Activated T-cell treated with anti-CD3 and anti-CD28 coated beads, Interleukin-2, amount 50 U/mL, for 24 hours (primary cell): Measurements from ENCODE around the gene XRN2.

Experiments
- DNase-seq: peaks from one replicate; pipeline ENCODE4 v3.0.0-alpha.2; 2020
- H3K27ac Mint-ChIP-seq: 2 replicates; pipeline ENCODE4 v1.8.0; 2020; ENCODE audit warnings: mild to moderate bottlenecking, mixed read lengths
- H3K27me3 Mint-ChIP-seq: 2 replicates; pipeline ENCODE4 v1.8.0; 2020; ENCODE audit warnings: mixed read lengths
- H3K36me3 Mint-ChIP-seq: 2 replicates; pipeline ENCODE4 v1.8.0; 2020; ENCODE audit warnings: low read depth, mixed read lengths
- H3K4me1 Mint-ChIP-seq: 2 replicates; pipeline ENCODE4 v1.8.0; 2020; ENCODE audit warnings: low read depth, mixed read lengths
- H3K4me3 Mint-ChIP-seq: 2 replicates; pipeline ENCODE4 v1.8.0; 2020; ENCODE audit warnings: mild to moderate bottlenecking, moderate library complexity, mixed read lengths
- H3K9me3 Mint-ChIP-seq: 2 replicates; pipeline ENCODE4 v1.8.0; 2020; ENCODE audit warnings: mixed read lengths

Gene XRN2

DNA sequence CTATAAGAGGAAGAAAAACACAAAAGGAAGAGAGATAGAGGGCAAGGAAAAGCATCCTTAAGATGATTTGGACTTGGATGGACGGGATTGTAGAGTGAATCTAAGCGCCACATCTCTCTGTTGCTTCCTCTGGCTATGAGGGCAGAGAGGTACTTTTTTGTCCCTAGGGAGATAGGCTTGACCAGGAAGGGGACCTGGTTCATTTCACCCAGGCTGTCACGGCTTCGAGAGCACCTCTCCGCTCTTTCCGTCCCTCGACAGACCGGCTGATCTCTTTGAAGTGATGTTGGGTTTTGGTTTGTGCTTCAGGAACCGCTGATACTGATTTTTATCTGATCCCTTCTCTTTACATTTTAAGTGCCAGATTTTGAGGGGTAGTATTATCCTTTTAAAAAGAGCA is 74.6 kb downstream of the XRN2 start:
- no peaks in the 10 kb centered on the region for H3K9me3 Mint-ChIP-seq
- no peak overlapping the region for H3K27ac Mint-ChIP-seq
- peaks cover 83% of the 10 kb centered on the region for H3K36me3 Mint-ChIP-seq
- H3K4me3 Mint-ChIP-seq: no peak overlapping the region
- peaks cover 9% of the 10 kb centered on the region for H3K4me1 Mint-ChIP-seq
- H3K27me3 Mint-ChIP-seq: no peaks in the 10 kb centered on the region
- no peak for DNase-seq

DNA sequence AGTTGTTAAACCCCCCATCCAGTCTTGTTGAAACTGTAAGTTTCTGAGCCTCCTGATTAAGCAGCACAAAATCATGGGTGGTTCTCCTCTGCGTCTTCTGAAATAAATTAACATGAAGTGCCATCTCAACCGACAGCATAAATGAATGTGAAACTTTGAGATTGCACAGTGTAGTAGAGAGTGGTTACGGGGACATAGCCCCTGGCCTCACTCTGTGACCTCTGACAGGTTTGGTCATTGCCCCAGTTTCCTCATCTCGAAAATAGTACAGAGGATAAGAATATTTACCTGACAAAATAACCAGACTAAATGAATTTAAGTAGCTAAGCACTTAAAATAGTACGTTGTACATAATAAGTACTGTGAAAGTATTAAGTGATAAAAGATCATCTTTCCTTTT is 75.1 kb downstream of the XRN2 start:
- Mint-ChIP-seq H3K4me3 (no peak overlapping the region), H3K27me3 (no peaks in the 10 kb centered on the region), H3K9me3 (no peaks in the 10 kb centered on the region), H3K27ac (no peak overlapping the region), H3K36me3 (peaks cover 83% of the 10 kb centered on the region), H3K4me1 (peaks cover 9% of the 10 kb centered on the region)
- no peak for DNase-seq

DNA sequence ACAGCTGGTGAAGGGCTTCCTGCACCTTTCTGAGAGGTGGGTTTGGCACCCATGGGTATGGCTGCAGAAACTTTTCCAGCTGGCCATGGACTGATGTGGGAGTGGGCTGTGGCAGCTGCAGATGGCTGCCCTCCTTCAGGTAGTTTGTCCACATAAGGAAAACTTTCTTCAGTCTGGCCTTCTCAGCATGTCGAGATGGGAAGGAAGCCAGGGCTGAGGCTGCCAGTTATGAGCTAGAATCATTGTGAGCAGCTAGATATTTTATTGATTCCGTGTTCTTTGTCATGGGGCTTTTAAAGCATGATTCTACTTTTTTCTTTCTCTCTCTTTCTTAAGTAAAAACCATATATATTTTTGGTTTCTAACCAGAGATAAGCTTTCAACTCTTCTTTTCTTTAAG is 77.6 kb downstream of the XRN2 start:
- peaks cover 8% of the 10 kb centered on the region for H3K4me1 Mint-ChIP-seq
- H3K27ac Mint-ChIP-seq: no peak overlapping the region
- H3K9me3 Mint-ChIP-seq: no peaks in the 10 kb centered on the region
- peaks cover 91% of the 10 kb centered on the region for H3K36me3 Mint-ChIP-seq
- H3K4me3 Mint-ChIP-seq: no peak overlapping the region
- DNase-seq: no peak
- no peaks in the 10 kb centered on the region for H3K27me3 Mint-ChIP-seq

GRCh38 chr20:21381619-21382018 is 78.5 kb downstream of the XRN2 start:
- H3K27me3 Mint-ChIP-seq: no peaks in the 10 kb centered on the region
- H3K36me3 Mint-ChIP-seq: peaks cover 94% of the 10 kb centered on the region

GRCh38 chr20:21384308-21384892 is 81.3 kb downstream of the XRN2 start:
- no peak for DNase-seq
- Mint-ChIP-seq H3K4me1 (no peaks in the 10 kb centered on the region), H3K9me3 (no peaks in the 10 kb centered on the region), H3K27ac (no peak overlapping the region), H3K36me3 (peaks cover 93% of the 10 kb centered on the region), H3K27me3 (no peaks in the 10 kb centered on the region), H3K4me3 (no peak overlapping the region)

More at GRCh38 chr20:21381619-21382018, 78.5 kb downstream of the XRN2 start:
- no peak for DNase-seq
- no peaks in the 10 kb centered on the region for H3K9me3 Mint-ChIP-seq
- no peak overlapping the region for H3K27ac Mint-ChIP-seq
- H3K4me3 Mint-ChIP-seq: no peak overlapping the region
- peaks cover 8% of the 10 kb centered on the region for H3K4me1 Mint-ChIP-seq

- no peaks in the 10 kb centered on the region for H3K9me3 Mint-ChIP-seq
- no peak overlapping the region for H3K4me3 Mint-ChIP-seq
- no peak for DNase-seq
- H3K27me3 Mint-ChIP-seq: peaks cover 10% of the 10 kb centered on the region
- peaks cover 90% of the 10 kb centered on the region for H3K36me3 Mint-ChIP-seq
- no peak overlapping the region for H3K27ac Mint-ChIP-seq
- H3K4me1 Mint-ChIP-seq: peaks cover 3% of the 10 kb centered on the region
These were observed 83.0 kb downstream of the XRN2 start for GRCh38 chr20:21386111-21386510.

DNA sequence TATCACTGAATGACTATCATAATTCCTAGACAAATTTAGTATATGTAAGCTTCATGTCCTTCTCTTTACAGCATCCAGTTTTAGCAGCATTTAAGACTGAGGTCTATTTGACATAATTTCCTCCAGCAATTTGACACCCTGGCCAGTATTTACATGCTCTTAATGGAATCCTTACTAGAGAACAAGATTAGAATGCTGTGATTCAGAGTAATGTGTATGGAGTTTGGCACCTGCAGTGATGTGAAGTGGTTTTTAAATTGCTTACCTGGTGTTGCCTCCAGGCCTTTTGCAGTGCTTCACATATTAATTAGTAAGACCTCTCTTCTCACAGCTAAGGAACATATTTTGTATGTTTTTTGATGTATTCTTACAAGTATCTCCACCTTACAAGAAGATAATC is 84.4 kb downstream of the XRN2 start:
- H3K4me3 Mint-ChIP-seq: no peak overlapping the region
- peaks cover 83% of the 10 kb centered on the region for H3K36me3 Mint-ChIP-seq
- H3K4me1 Mint-ChIP-seq: peaks cover 10% of the 10 kb centered on the region
- H3K9me3 Mint-ChIP-seq: no peaks in the 10 kb centered on the region
- no peak for DNase-seq
- peaks cover 21% of the 10 kb centered on the region for H3K27me3 Mint-ChIP-seq
- H3K27ac Mint-ChIP-seq: no peak overlapping the region

DNA sequence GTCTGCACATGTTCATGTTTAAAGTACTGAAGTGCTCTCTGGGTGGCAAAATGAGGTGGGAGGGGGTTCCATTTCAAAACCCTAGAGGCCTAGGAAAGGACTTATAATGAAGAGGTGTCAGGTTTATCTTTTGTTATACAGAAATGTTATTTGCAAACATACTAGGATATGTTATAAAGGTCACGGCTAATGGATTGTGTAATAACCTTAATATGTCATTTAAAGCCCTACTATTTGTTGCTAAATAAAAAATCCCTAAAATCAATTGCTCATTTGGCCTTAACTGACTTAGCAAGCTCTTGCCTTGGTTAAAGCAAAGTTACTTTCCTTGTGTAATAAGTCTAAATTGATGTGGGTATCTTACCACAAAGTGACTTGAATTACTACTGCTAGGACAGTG is 85.4 kb downstream of the XRN2 start:
- H3K27me3 Mint-ChIP-seq: peaks cover 32% of the 10 kb centered on the region
- H3K27ac Mint-ChIP-seq: no peak overlapping the region
- H3K9me3 Mint-ChIP-seq: no peaks in the 10 kb centered on the region
- H3K4me3 Mint-ChIP-seq: no peak overlapping the region
- H3K4me1 Mint-ChIP-seq: peaks cover 13% of the 10 kb centered on the region
- no peak for DNase-seq
- H3K36me3 Mint-ChIP-seq: peaks cover 73% of the 10 kb centered on the region

- H3K36me3 Mint-ChIP-seq: peaks cover 65% of the 10 kb centered on the region
- H3K4me1 Mint-ChIP-seq: peaks cover 13% of the 10 kb centered on the region
- peaks cover 40% of the 10 kb centered on the region for H3K27me3 Mint-ChIP-seq
- H3K4me3 Mint-ChIP-seq: no peak overlapping the region
- no peak overlapping the region for H3K27ac Mint-ChIP-seq
- H3K9me3 Mint-ChIP-seq: no peaks in the 10 kb centered on the region
- no peak for DNase-seq
These were observed 86.2 kb downstream of the XRN2 start for GRCh38 chr20:21389368-21389767.

DNA sequence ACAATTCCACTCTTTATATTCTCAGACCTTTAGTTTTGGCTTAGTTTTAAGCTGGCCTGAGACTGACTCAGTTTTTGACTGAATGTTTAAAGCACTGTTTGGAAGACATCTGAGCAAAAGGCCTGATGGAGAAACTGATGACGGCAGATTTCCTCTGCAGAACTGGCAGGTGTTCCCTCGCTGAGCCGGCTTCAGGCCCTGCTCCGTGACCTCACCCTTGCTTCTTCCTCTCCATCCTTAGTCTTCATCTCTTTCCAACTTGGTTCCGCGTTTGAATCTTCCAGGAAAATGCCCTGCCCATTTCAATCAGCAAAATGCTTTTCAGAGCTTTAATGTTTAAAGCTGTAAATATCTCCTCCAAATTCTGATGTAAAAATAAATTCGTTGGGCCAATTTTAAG is 87.6 kb downstream of the XRN2 start:
- peaks cover 53% of the 10 kb centered on the region for H3K36me3 Mint-ChIP-seq
- peaks cover 21% of the 10 kb centered on the region for H3K4me1 Mint-ChIP-seq
- no peak overlapping the region for H3K27ac Mint-ChIP-seq
- no peaks in the 10 kb centered on the region for H3K9me3 Mint-ChIP-seq
- no peak for DNase-seq
- peaks cover 50% of the 10 kb centered on the region for H3K27me3 Mint-ChIP-seq
- no peak overlapping the region for H3K4me3 Mint-ChIP-seq

DNA sequence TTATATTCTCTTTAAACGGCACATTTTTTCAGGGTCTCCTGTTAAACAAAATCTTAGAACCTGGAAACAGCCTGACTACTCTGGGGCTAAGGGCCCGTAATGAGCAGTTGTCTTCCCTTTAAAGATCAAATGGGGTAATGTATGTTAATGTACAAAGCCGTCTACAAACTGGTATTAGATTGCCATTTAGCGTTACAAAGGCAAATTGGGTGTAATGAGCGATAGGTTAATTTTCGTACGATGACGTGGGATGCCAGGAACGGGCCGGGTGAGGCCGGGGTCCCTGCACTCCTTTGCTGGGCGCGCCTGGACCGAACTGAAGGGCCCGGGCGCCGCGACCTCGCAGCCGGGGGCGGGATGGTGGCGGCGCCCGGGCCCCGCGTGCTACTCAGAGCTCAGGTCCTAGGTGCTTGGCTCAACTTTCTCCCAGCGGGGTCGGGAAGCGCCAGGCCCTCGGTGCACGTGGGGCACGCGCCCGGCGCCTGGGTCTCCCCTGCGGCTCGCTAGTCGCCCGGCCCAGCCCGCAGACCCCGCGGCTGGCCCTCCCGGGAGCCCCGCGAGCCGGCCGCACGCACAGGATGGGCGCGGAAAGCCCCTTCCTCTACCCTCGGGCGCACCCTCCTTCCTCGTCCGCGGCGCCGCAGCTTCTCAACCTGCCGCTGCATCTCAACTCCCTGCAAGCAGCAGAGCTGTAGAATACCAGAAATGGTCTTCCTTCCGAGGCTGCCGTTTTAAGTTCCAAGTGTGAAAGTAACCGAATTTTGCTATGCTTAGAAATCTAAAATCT is 88.2 kb downstream of the XRN2 start:
- no peaks in the 10 kb centered on the region for H3K9me3 Mint-ChIP-seq
- H3K27me3 Mint-ChIP-seq: peaks cover 50% of the 10 kb centered on the region
- peaks cover 46% of the 10 kb centered on the region for H3K36me3 Mint-ChIP-seq
- H3K4me3 Mint-ChIP-seq: no peak overlapping the region
- no peak overlapping the region for H3K27ac Mint-ChIP-seq
- peaks cover 23% of the 10 kb centered on the region for H3K4me1 Mint-ChIP-seq
- DNase-seq: peak; percentile 41

GRCh38 chr20:21391972-21392352 is 88.8 kb downstream of the XRN2 start:
- H3K36me3 Mint-ChIP-seq: peaks cover 41% of the 10 kb centered on the region
- DNase-seq: no peak
- H3K27ac Mint-ChIP-seq: no peak overlapping the region
- H3K27me3 Mint-ChIP-seq: peaks cover 50% of the 10 kb centered on the region
- H3K9me3 Mint-ChIP-seq: no peaks in the 10 kb centered on the region
- no peak overlapping the region for H3K4me3 Mint-ChIP-seq
- H3K4me1 Mint-ChIP-seq: peaks cover 23% of the 10 kb centered on the region

GRCh38 chr20:21393166-21393565 is 90.0 kb downstream of the XRN2 start:
- no peak overlapping the region for H3K4me3 Mint-ChIP-seq
- no peak overlapping the region for H3K27ac Mint-ChIP-seq
- peaks cover 29% of the 10 kb centered on the region for H3K36me3 Mint-ChIP-seq
- no peaks in the 10 kb centered on the region for H3K9me3 Mint-ChIP-seq
- H3K27me3 Mint-ChIP-seq: peaks cover 57% of the 10 kb centered on the region
- no peak for DNase-seq
- H3K4me1 Mint-ChIP-seq: peaks cover 26% of the 10 kb centered on the region

- peaks cover 65% of the 10 kb centered on the region for H3K27me3 Mint-ChIP-seq
- no peak for DNase-seq
- peaks cover 23% of the 10 kb centered on the region for H3K36me3 Mint-ChIP-seq
- no peak overlapping the region for H3K27ac Mint-ChIP-seq
- H3K4me3 Mint-ChIP-seq: no peak overlapping the region
- H3K4me1 Mint-ChIP-seq: peaks cover 26% of the 10 kb centered on the region
- H3K9me3 Mint-ChIP-seq: no peaks in the 10 kb centered on the region
These were observed 90.8 kb downstream of the XRN2 start for GRCh38 chr20:21393816-21394519.

DNA sequence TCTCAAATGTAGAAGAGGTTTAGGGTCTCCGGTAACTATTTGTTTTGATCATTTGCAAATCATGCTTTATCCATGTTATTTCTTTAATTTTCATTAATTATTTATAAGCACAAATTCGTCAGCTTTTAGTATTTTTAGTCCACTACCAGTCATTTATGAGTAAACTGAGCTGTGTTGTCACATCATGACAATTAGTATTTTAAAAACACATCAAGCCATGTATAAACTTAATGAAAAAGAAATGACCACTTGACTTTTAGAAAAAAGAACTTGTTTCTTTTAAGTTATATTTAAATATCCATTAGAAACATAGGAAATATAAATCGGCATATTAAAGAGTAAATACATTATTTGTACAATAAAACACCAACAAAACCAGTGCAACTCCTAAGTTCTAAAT is 91.4 kb downstream of the XRN2 start:
- H3K4me3 Mint-ChIP-seq: no peak overlapping the region
- no peak for DNase-seq
- peaks cover 71% of the 10 kb centered on the region for H3K27me3 Mint-ChIP-seq
- no peak overlapping the region for H3K27ac Mint-ChIP-seq
- H3K36me3 Mint-ChIP-seq: peaks cover 19% of the 10 kb centered on the region
- H3K4me1 Mint-ChIP-seq: peaks cover 26% of the 10 kb centered on the region
- H3K9me3 Mint-ChIP-seq: no peaks in the 10 kb centered on the region
